HG03432 (cell line): ENCODE results near the gene FGGY.

Experiments
- ATAC-seq: cut with Tn5 transposase; IDR thresholded peaks from one replicate; pipeline ENCODE4 v1.9.1; 2021; ENCODE audit warnings: mild to moderate bottlenecking, moderate library complexity; ENCODE audit not compliant: unreplicated experiment

The FGGY gene

GRCh38 chr1:59314776-59315528 lies 18.1 kb downstream of the FGGY start:
- ATAC-seq: no peak

GRCh38 chr1:59315529-59316463 lies 18.9 kb downstream of the FGGY start:
- no peak for ATAC-seq

GRCh38 chr1:59316497-59317128 lies 19.7 kb downstream of the FGGY start:
- no peak for ATAC-seq

DNA sequence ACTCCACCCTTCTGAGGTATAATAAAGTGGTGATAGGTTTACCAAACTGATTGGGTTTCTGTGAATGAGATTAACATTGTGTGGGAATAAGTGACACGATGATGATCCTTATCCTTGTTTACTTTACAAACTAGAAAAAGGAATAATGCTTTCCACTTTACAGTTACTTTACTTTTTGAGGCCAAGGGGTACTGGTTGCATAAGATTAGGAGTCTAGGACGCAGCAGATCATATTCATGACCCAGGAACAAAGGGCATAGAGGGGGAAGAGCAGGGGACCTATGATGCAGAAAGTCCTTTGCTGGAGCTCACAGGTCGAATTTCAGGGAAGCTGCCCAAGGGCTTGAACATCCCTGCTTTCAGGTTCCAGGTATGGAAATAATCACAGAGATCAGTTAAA lies 20.4 kb downstream of the FGGY start:
- ATAC-seq: no peak

DNA sequence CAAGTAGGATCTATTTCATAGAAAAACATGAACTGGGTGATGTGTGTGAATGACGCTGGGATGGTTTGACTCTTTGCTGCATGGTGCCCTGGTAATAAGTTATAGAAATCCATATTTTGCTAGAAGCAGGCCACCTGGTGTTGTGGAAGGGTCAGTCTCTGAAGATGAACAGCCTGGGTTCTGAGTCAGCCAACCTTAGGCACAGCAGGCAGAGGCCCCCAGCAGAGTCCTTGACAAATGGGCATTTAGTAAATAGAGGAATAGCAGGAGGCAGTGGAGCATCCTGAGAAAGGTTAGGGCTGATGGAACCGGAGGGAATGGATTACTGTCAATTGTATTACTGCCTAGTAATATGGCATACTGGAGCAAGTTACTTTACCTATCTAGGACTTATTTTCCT lies 20.9 kb downstream of the FGGY start:
- no peak for ATAC-seq

GRCh38 chr1:59318271-59318860 lies 21.5 kb downstream of the FGGY start:
- no peak for ATAC-seq

DNA sequence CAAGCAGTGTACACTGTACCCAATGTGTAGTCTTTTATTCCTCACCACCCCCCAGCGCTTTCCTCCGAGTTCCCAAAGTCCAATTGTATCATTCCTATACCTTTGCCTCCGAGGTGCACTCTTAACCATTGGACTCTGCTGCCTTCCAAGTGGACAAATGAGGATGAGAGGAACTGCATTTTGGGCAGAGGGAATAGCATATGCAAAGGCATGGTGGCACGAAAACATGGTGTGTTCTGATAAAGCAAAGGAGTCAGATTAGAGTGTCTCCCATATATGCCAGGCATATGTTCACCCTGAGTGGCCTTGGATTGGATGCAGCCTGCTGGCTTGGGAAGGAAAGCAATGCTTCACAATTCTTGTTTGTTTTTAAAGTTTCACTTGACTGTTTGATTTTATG lies 25.5 kb downstream of the FGGY start:
- no peak for ATAC-seq

- no peak for ATAC-seq
Observed at GRCh38 chr1:59322814-59323213, 25.9 kb downstream of the FGGY start.

- ATAC-seq: no peak
Observed at GRCh38 chr1:59323879-59324278, 27.0 kb downstream of the FGGY start.

DNA sequence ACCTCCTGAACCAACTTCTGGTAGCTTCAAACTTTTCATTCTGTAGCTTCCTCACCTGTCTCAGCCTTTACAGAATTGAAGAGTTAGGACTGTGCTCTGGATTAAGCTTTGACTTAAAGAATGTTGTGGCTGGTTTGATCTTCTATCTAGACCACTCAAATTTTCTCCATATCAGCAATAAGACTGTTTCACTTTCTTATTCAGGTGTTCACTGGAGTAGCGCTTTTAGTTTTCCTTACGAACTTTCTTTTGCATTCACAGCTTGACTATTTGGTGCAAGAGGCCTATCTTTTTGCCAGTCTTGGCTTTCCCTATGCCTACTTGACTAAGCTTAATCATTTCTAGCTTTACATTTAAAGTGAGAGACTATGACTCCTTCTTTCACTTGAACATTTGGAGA lies 31.5 kb downstream of the FGGY start:
- ATAC-seq: no peak

GRCh38 chr1:59329412-59330053 lies 32.6 kb downstream of the FGGY start:
- ATAC-seq: no peak

- no peak for ATAC-seq
Observed at GRCh38 chr1:59331686-59332620, 35.1 kb downstream of the FGGY start.

DNA sequence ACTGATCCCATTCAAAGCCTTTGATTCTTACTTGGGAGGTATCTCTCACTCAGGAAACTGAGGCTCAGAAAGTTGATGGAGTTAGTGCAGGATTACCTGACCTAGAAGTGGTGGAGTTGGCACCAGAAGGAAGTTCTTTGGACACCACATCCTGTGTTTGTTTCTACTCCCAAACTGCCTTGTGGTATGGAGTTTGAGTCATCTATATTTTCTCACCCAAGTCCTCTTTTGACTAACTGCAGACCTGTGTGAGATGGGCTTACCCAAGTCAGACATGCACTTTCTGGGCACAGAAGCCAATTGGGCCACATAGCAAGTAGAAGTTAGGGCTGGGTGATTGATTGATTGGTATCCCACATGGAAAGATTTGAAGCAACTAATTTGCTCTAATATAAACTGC lies 36.1 kb downstream of the FGGY start:
- ATAC-seq: peak; percentile 80

- no peak for ATAC-seq
Observed at GRCh38 chr1:59333626-59334277, 36.9 kb downstream of the FGGY start.

GRCh38 chr1:59340411-59341307 lies 43.8 kb downstream of the FGGY start:
- ATAC-seq: peak; percentile 83

DNA sequence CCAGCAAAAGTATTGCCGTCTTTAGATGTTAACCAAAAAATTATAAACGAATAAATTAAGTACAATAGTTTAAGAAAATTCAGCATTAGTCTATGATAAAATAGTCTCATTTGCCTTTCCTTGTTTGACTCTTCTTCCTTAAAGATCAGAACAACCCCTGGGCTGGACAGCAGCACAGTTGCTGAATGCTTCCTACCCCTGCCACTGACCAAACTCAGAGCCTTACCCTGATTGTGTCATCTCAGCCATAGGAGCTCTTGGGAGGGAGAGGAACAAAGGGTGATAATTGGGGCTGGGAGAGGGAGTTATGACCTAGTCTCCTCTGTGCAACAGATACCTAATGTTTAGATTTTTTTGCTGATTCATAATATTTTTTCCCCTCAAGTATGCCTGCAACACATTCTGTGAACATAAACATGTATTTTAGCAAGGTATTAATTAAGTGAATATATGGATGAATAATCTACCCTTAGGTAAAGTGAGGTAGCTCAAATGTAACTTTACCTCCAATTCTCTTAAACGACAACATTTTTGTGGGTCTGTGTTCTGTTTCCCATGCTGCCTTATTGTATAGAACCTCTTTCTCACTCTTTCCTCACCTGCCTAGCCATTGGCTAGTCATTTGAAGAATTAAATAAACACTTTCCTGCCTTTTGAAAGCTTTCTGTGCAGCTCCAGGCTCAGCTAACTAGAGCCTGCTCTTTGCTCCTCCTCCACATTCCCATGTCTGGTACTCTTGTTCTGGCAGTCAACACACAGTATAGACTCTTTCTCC lies 46.1 kb downstream of the FGGY start:
- ATAC-seq: no peak

GRCh38 chr1:59343576-59343840 lies 46.6 kb downstream of the FGGY start:
- ATAC-seq: no peak

- no peak for ATAC-seq
Observed at GRCh38 chr1:59345221-59345620, 48.3 kb downstream of the FGGY start.
